H1 (cell line): ENCODE data around the gene MRPL36. TPM values are rescaled to one million over a fixed set of nuclear protein-coding genes. Genes with fewer than 3 reads are reported as not detected.

Experiments
- CTCF ChIA-PET: fragments of 300-600 bp; sonication (Branson Sonifier 250); formaldehyde crosslinking; loops from one replicate; lab custom pipeline; 2021; ENCODE audit not compliant: partially characterized antibody; lab: Charles Lee
- POLR2A ChIA-PET: fragments of 300-600 bp; sonication (Branson Sonifier 250); formaldehyde crosslinking; loops from one replicate; lab custom pipeline; 2021; ENCODE audit warnings: inconsistent platforms; ENCODE audit not compliant: partially characterized antibody; lab: Charles Lee
- DNase-seq, 2 experiments: peaks; one replicate each; pipeline versions ENCODE4 v3.0.0 to v3.0.0-alpha.2; 2010 to 2022; ENCODE audit warnings: low spot score in 2 of 2, low read depth in 1 of 2, mixed read lengths in 1 of 2
- FAIRE-seq: peaks from 2 replicates; lab custom pipeline; 2011; peaks lifted over from hg19 to GRCh38; lab: Jason Lieb, UNC
- H2AFZ ChIP-seq: 2 replicates; pipeline ENCODE4 v1.8.1; 2012; ENCODE audit warnings: low read length, inconsistent platforms
- H2AK5ac ChIP-seq: 2 replicates; pipeline ENCODE4 v1.6.1; 2013; ENCODE audit warnings: low read depth, low read length
- H2BK120ac ChIP-seq: replicated peaks from 2 replicates; pipeline ENCODE3; 2013; ENCODE audit warnings: low read depth, low read length, inconsistent platforms
- H2BK12ac ChIP-seq: 2 replicates; pipeline ENCODE4 v1.6.1; 2013; ENCODE audit warnings: low read depth, low read length
- H2BK15ac ChIP-seq: 2 replicates; pipeline ENCODE4 v1.6.1; 2013; ENCODE audit warnings: low read length
- H2BK20ac ChIP-seq: 2 replicates; pipeline ENCODE4 v1.6.1; 2013; ENCODE audit warnings: low read length
- H2BK5ac ChIP-seq: 2 replicates; pipeline ENCODE4 v1.6.1; 2013; ENCODE audit warnings: low read depth, low read length
- H3K14ac ChIP-seq: 2 replicates; pipeline ENCODE4 v1.6.1; 2013; ENCODE audit warnings: inconsistent platforms; ENCODE audit not compliant: insufficient read length
- H3K18ac ChIP-seq: 2 replicates; pipeline ENCODE4 v1.6.1; 2013; ENCODE audit warnings: low read length; ENCODE audit errors: extremely low read depth
- H3K23ac ChIP-seq: 2 replicates; pipeline ENCODE4 v1.6.1; 2013; ENCODE audit warnings: inconsistent platforms; ENCODE audit not compliant: insufficient read length
- H3K23me2 ChIP-seq: 2 replicates; pipeline ENCODE4 v1.6.1; 2013; ENCODE audit warnings: low read depth, low read length
- H3K27ac ChIP-seq: 2 replicates; pipeline ENCODE4 v1.6.1; 2011; ENCODE audit warnings: low read depth, low read length, inconsistent platforms
- H3K27me3 ChIP-seq, 4 experiments: replicated peaks in 1 of 4; 1 replicate in 1 of 4; 2 replicates in 3 of 4; pipeline versions ENCODE4 v1.6.1 to v1.8.1; 2011 to 2013; ENCODE audit warnings: low read length in 3 of 4, mild to moderate bottlenecking in 3 of 4, inconsistent platforms in 2 of 4, mixed read lengths in 2 of 4, moderate library complexity in 1 of 4; ENCODE audit not compliant: control insufficient read depth in 3 of 4, insufficient read depth in 3 of 4; ENCODE audit errors: extremely low read depth in 1 of 4
- H3K36me3 ChIP-seq, 4 experiments: 2 replicates each; pipeline versions ENCODE4 v1.6.1 to v1.8.1; 2011 to 2013; ENCODE audit warnings: mild to moderate bottlenecking in 4 of 4, low read length in 3 of 4, moderate library complexity in 2 of 4, control low read depth in 1 of 4, inconsistent platforms in 1 of 4; ENCODE audit not compliant: insufficient read depth in 4 of 4, control insufficient read depth in 2 of 4
- H3K4ac ChIP-seq: replicated peaks from 2 replicates; pipeline ENCODE3; 2013; ENCODE audit warnings: low read length, low read depth, mixed read lengths, inconsistent platforms; ENCODE audit not compliant: insufficient read length
- H3K4me1 ChIP-seq, 4 experiments: replicated peaks in 1 of 4; 1 replicate in 1 of 4; 2 replicates in 3 of 4; pipeline versions ENCODE4 v1.6.1 to v1.8.1; 2011 to 2013; ENCODE audit warnings: low read length in 3 of 4, inconsistent platforms in 2 of 4, mixed read lengths in 1 of 4; ENCODE audit not compliant: insufficient read depth in 4 of 4, control insufficient read depth in 3 of 4
- H3K4me2 ChIP-seq, 2 experiments: 2 replicates each; pipeline versions ENCODE4 v1.6.1 to v1.8.1; 2011 to 2013; ENCODE audit warnings: low read depth in 2 of 2, low read length in 2 of 2, control low read depth in 1 of 2, inconsistent platforms in 1 of 2, mild to moderate bottlenecking in 1 of 2; ENCODE audit not compliant: insufficient read depth in 1 of 2
- H3K4me3 ChIP-seq, 4 experiments: fragments of 200-600, 300-600 bp in 1 of 4; sonication (generic), shearing (Covaris generic), sonication (Bioruptor Twin) in 1 of 4; 2 replicates each; pipeline versions ENCODE4 v1.5.1 to v1.8.1; 2011 to 2016; ENCODE audit warnings: low read length in 4 of 4, low read depth in 3 of 4, control low read depth in 2 of 4, inconsistent platforms in 2 of 4, mild to moderate bottlenecking in 2 of 4, mixed read lengths in 1 of 4, moderate library complexity in 1 of 4; ENCODE audit not compliant: insufficient read depth in 2 of 4; ENCODE audit errors: extremely low read depth in 1 of 4
- H3K56ac ChIP-seq: replicated peaks from 2 replicates; pipeline ENCODE3; 2013; ENCODE audit warnings: low read depth, mild to moderate bottlenecking, mixed read lengths, low read length, inconsistent platforms; ENCODE audit not compliant: insufficient read length
- H3K79me1 ChIP-seq: 2 replicates; pipeline ENCODE4 v1.6.1; 2013; ENCODE audit warnings: low read depth, low read length, control low read depth
- H3K79me2 ChIP-seq, 2 experiments: 2 replicates each; pipeline versions ENCODE4 v1.6.1 to v1.8.1; 2012 to 2013; ENCODE audit warnings: low read length in 2 of 2, mild to moderate bottlenecking in 2 of 2, inconsistent platforms in 1 of 2; ENCODE audit not compliant: insufficient read depth in 2 of 2, control insufficient read depth in 1 of 2
- H3K9ac ChIP-seq, 4 experiments: replicated peaks in 1 of 4; 1 replicate in 1 of 4; 2 replicates in 3 of 4; pipeline versions ENCODE4 v1.6.1 to v1.8.1; 2011 to 2013; ENCODE audit warnings: low read depth in 3 of 4, low read length in 3 of 4, control low read depth in 2 of 4, mild to moderate bottlenecking in 2 of 4, moderate library complexity in 2 of 4, inconsistent platforms in 1 of 4; ENCODE audit errors: extremely low read depth in 1 of 4
- H3K9me3 ChIP-seq, 2 experiments: 2 replicates each; pipeline versions ENCODE4 v1.6.1 to v1.8.1; 2012 to 2013; ENCODE audit warnings: mild to moderate bottlenecking in 2 of 2, moderate library complexity in 2 of 2, control low read depth in 1 of 2, inconsistent platforms in 1 of 2, low read depth in 1 of 2, low read length in 1 of 2, mixed read lengths in 1 of 2; ENCODE audit not compliant: insufficient read depth in 2 of 2
- H4K20me1 ChIP-seq, 2 experiments: replicated peaks in 1 of 2; 2 replicates each; pipeline versions ENCODE3 to v1.8.1; 2011 to 2013; ENCODE audit warnings: inconsistent platforms in 2 of 2, low read length in 2 of 2, mild to moderate bottlenecking in 1 of 2; ENCODE audit not compliant: insufficient read depth in 2 of 2, control insufficient read depth in 1 of 2
- H4K5ac ChIP-seq: 2 replicates; pipeline ENCODE4 v1.6.1; 2013; ENCODE audit warnings: low read length, low read depth, mixed read lengths, inconsistent platforms; ENCODE audit not compliant: insufficient read length
- H4K8ac ChIP-seq: 2 replicates; pipeline ENCODE4 v1.8.0; 2013; ENCODE audit warnings: mild to moderate bottlenecking, moderate library complexity, low read length, inconsistent platforms; ENCODE audit not compliant: insufficient read depth; ENCODE audit errors: extremely low read depth
- H4K91ac ChIP-seq: replicated peaks from 2 replicates; pipeline ENCODE3; 2013; ENCODE audit warnings: low read length, mixed read lengths, inconsistent platforms; ENCODE audit not compliant: insufficient read length
- BCL11A ChIP-seq, 2 experiments: IDR thresholded peaks; one replicate each; pipeline ENCODE4 v1.6.1; 2011; ENCODE audit warnings: low read depth in 2 of 2, low read length in 2 of 2, mild to moderate bottlenecking in 2 of 2
- E2F6 ChIP-seq: IDR thresholded peaks from 2 replicates; pipeline ENCODE4 v1.6.1; 2012; ENCODE audit warnings: inconsistent platforms
- EP300 ChIP-seq, 2 experiments: IDR thresholded peaks; 1 replicate in 1 of 2; 2 replicates in 1 of 2; pipeline ENCODE4 v1.6.1; 2011 to 2012; ENCODE audit warnings: low read depth in 2 of 2, low read length in 2 of 2, mild to moderate bottlenecking in 2 of 2, borderline replicate concordance in 1 of 2, inconsistent platforms in 1 of 2, moderate library complexity in 1 of 2
- GABPA ChIP-seq: IDR thresholded peaks from 2 replicates; pipeline ENCODE4 v1.6.1; 2011; ENCODE audit warnings: mild to moderate bottlenecking, low read length, moderate library complexity, borderline replicate concordance; ENCODE audit not compliant: insufficient read depth
- JUN ChIP-seq: IDR thresholded peaks from 2 replicates; pipeline ENCODE4 v1.6.1; 2011; ENCODE audit warnings: low read depth, mild to moderate bottlenecking, improper control_type of control experiment, low read length
- KDM4A ChIP-seq: IDR thresholded peaks from one replicate; pipeline ENCODE4 v1.7.1; 2012; ENCODE audit warnings: low read depth, mild to moderate bottlenecking, moderate library complexity, low read length, inconsistent platforms; ENCODE audit not compliant: severe bottlenecking
- MAFK ChIP-seq: IDR thresholded peaks from 2 replicates; pipeline ENCODE4 v1.6.1; 2012; ENCODE audit warnings: low read depth, mild to moderate bottlenecking, improper control_type of control experiment, low read length
- PHF8 ChIP-seq: fragments of 200-600 bp; sonication (generic); conservative IDR thresholded peaks from 2 replicates; pipeline ENCODE4 v1.7.1; 2012; ENCODE audit warnings: low read depth, mild to moderate bottlenecking, inconsistent platforms, low read length, moderate library complexity
- SAP30 ChIP-seq: fragments of 300-600 bp; sonication (generic); IDR thresholded peaks from 2 replicates; pipeline ENCODE4 v1.7.1; 2012; ENCODE audit warnings: low read length, moderate library complexity, mild to moderate bottlenecking, inconsistent platforms; ENCODE audit not compliant: insufficient read depth, insufficient replicate concordance
- SP4 ChIP-seq: IDR thresholded peaks from 2 replicates; pipeline ENCODE4 v1.6.1; 2012; ENCODE audit warnings: low read length, inconsistent platforms
- SRF ChIP-seq: IDR thresholded peaks from 2 replicates; pipeline ENCODE4 v1.6.1; 2011; ENCODE audit warnings: mild to moderate bottlenecking, low read depth, low read length, moderate library complexity
- TAF7 ChIP-seq: optimal IDR thresholded peaks from 2 replicates; pipeline ENCODE3; 2011; ENCODE audit warnings: low read depth, mild to moderate bottlenecking, inconsistent platforms, low read length, moderate library complexity, borderline replicate concordance
- TEAD4 ChIP-seq: IDR thresholded peaks from 2 replicates; pipeline ENCODE4 v1.6.1; 2012; ENCODE audit warnings: low read depth, low read length, inconsistent platforms, mixed read lengths
- WGBS, 2 experiments: shearing (Covaris generic) in 1 of 2; methylation state at CpG; one replicate each; pipeline versions ENCODE4 v1.1.6 to v1.1.7; 2013 to 2015; ENCODE audit warnings: low lambda C conversion rate in 2 of 2, mixed read lengths in 2 of 2, inconsistent platforms in 1 of 2, low coverage in 1 of 2, missing lambda C conversion rate in 1 of 2; ENCODE audit not compliant: insufficient replicate concordance in 2 of 2, insufficient coverage in 1 of 2, insufficient read length in 1 of 2; ENCODE audit errors: extremely low coverage in 1 of 2, missing lambda C conversion rate in 1 of 2; 5-methylcytosine and 5-hydroxymethylcytosine counted together
- polyA plus RNA-seq, 7 experiments: library from polyadenylated mRNA; depleted of rRNA in 3 of 7; stranded (reverse) in 5 of 7; unstranded in 2 of 7; fragments of >200 nt in 5 of 7; fragments of 200-250 nt in 2 of 7; gene quantifications; 1 replicate in 5 of 7; 2 replicates in 1 of 7; 4 replicates in 1 of 7; pipeline versions ENCODE4 v1.2.1 to v1.2.3, GENCODE V29; 2011 to 2013; ENCODE audit warnings: missing spikeins in 2 of 7, mixed read lengths in 2 of 7
- total RNA-seq: library from RNA; stranded (reverse); fragmentation: NEBNext Ultra II Directional; extraction: Animal tissue kit (Norgen Biotek cat#: 25700); gene quantifications from 2 replicates; pipeline ENCODE4 v1.2.1, GENCODE V29; 2021

The MRPL36 gene
- total and polyA plus RNA-seq, 2 of the 8 experiments (the other 6 are each of a cell fraction or from before 2014, with no cell fraction given): 56.3 to 81.5 TPM

GRCh38 chr5:1821862-1822261, 22.2 kb upstream of the MRPL36 start:
- DNase-seq (no peak), FAIRE-seq (no peak)
- Histone ChIP-seq H2AFZ (no peak overlapping the region), H4K91ac (no peak overlapping the region), H3K14ac (no peak overlapping the region), H2AK5ac (0 out of 2 replicates have a peak overlapping the region, but pooled peaks have one; percentile 49), H3K9me3 (no peaks in the 10 kb centered on the region), H3K4me3 (no peak overlapping the region), H4K20me1 (peaks cover 3 to 4% of the 10 kb centered on the region in 2 experiments), H2BK20ac (no peak overlapping the region), H3K36me3 (peaks cover 1 to 21% (median 10%) of the 10 kb centered on the region in 4 experiments; a peak in 6 of 8 replicates), H3K79me1 (peaks cover 8% of the 10 kb centered on the region; the same call in 1 of the 2 replicates), H4K5ac (no peak overlapping the region), H3K23me2 (no peaks in the 10 kb centered on the region), H4K8ac (no peak overlapping the region), H3K79me2 (no peaks in the 10 kb centered on the region; a peak in 1 of 4 replicates), H2BK12ac (no peak overlapping the region), H3K27me3 (no peaks in the 10 kb centered on the region), H2BK120ac (no peak overlapping the region), H3K4ac (no peak overlapping the region), H3K56ac (no peak overlapping the region), H3K23ac (no peak overlapping the region), H3K4me1 (peaks cover 0 to 3% (median under 1%) of the 10 kb centered on the region in 4 experiments; a peak in 2 of 7 replicates), H3K9ac (no peak overlapping the region), H3K4me2 (no peak overlapping the region), H3K27ac (no peak overlapping the region), H2BK15ac (no peak overlapping the region), H2BK5ac (no peak overlapping the region; the same call in 1 of the 2 replicates), H3K18ac (no peak overlapping the region)
- WGBS, 2 experiments: 88% methylated on average over 8 of the region's 8 CpGs; no CpG with 5 or more reads in 1 of the 2 experiments
- ChIA-PET CTCF (interaction anchor here (2.5 kb wide), 1 partner anchor 11 kb away, joined by 7 read pairs; no protein-coding TSS in a partner anchor), POLR2A (no interaction called here)
- no peak for TF ChIP-seq KDM4A
- no peak for TF ChIP-seq GABPA
- TF ChIP-seq MAFK: no peak
- TF ChIP-seq JUN: no peak
- TF ChIP-seq BCL11A (IDR thresholded peaks at IDR 0.05; ENCODE audit: low read depth in 2 of 2, low read length in 2 of 2): no peak
- TF ChIP-seq PHF8: no peak
- TF ChIP-seq E2F6: no peak
- TF ChIP-seq SRF: no peak
- no peak for TF ChIP-seq SP4
- TF ChIP-seq TAF7: no peak
- TF ChIP-seq EP300 (IDR thresholded peaks at IDR 0.05; ENCODE audit: borderline replicate concordance in 1 of 2, low read depth in 2 of 2, low read length in 2 of 2): no peak
- no peak for TF ChIP-seq SAP30
- TF ChIP-seq TEAD4: no peak
